MM.1S (cell line): ENCODE measurements around the gene PDE4A.
A peak's percentile ranks its signal among the peaks of the same experiment; 100 is the strongest.

Source experiments
- DNase-seq: peaks from one replicate; pipeline ENCODE4 v3.0.0-alpha.2; 2015
- H2AFZ ChIP-seq: fragments of 300-600 bp; sonication (generic); 2 replicates; pipeline ENCODE4 v1.6.0; 2016; ENCODE audit warnings: antibody characterized with exemption, low read length
- H3F3A ChIP-seq: fragments of 300-600 bp; sonication (generic); 2 replicates; pipeline ENCODE4 v1.6.1; 2016; ENCODE audit warnings: mild to moderate bottlenecking, antibody characterized with exemption, low read length, moderate library complexity, mixed read lengths; ENCODE audit not compliant: insufficient read depth
- H3K27ac ChIP-seq: fragments of 300-600 bp; sonication (generic); 2 replicates; pipeline ENCODE4 v1.5.1; 2016; ENCODE audit warnings: mild to moderate bottlenecking, low read length
- H3K27me3 ChIP-seq: fragments of 300-600 bp; sonication (generic); replicated peaks from 2 replicates; pipeline ENCODE4 v1.6.0; 2016; ENCODE audit warnings: low read length; ENCODE audit not compliant: insufficient read depth
- H3K36me3 ChIP-seq: fragments of 300-600 bp; sonication (generic); replicated peaks from 2 replicates; pipeline ENCODE4 v1.6.1; 2016; ENCODE audit warnings: mild to moderate bottlenecking, low read length, mixed read lengths; ENCODE audit not compliant: insufficient read depth
- H3K4me1 ChIP-seq: fragments of 300-600 bp; sonication (generic); 2 replicates; pipeline ENCODE4 v1.6.1; 2016; ENCODE audit warnings: low read length, mixed read lengths
- H3K4me2 ChIP-seq: fragments of 300-600 bp; sonication (generic); 2 replicates; pipeline ENCODE4 v1.6.0; 2016; ENCODE audit warnings: low read depth, low read length
- H3K4me3 ChIP-seq: fragments of 300-600 bp; sonication (generic); 2 replicates; pipeline ENCODE4 v1.5.1; 2016; ENCODE audit warnings: low read length, mixed read lengths
- H3K79me2 ChIP-seq: fragments of 300-600 bp; sonication (generic); 2 replicates; pipeline ENCODE4 v1.6.1; 2016; ENCODE audit warnings: mixed run types, low read length, mixed read lengths
- H3K9ac ChIP-seq: fragments of 300-600 bp; sonication (generic); 2 replicates; pipeline ENCODE4 v1.6.1; 2016; ENCODE audit warnings: low read length, mixed read lengths
- H3K9me2 ChIP-seq: fragments of 300-600 bp; sonication (generic); replicated peaks from 2 replicates; pipeline ENCODE4 v1.6.1; 2016; ENCODE audit warnings: mild to moderate bottlenecking, low read length, mixed read lengths; ENCODE audit not compliant: insufficient read depth
- H3K9me3 ChIP-seq: fragments of 300-600 bp; sonication (generic); replicated peaks from 2 replicates; pipeline ENCODE4 v1.6.1; 2016; ENCODE audit warnings: mild to moderate bottlenecking, low read length, mixed read lengths; ENCODE audit not compliant: insufficient read depth
- H4K20me1 ChIP-seq: fragments of 300-600 bp; sonication (generic); 2 replicates; pipeline ENCODE4 v1.6.1; 2016; ENCODE audit warnings: mild to moderate bottlenecking, low read length, moderate library complexity, mixed read lengths; ENCODE audit not compliant: insufficient read depth
- CTCF ChIP-seq: fragments of 300-600 bp; sonication (generic); IDR thresholded peaks from 2 replicates; pipeline ENCODE4 v1.5.1; 2016; ENCODE audit warnings: antibody characterized with exemption, low read length, mixed read lengths
- EZH2 ChIP-seq: fragments of 300-600 bp; sonication (generic); optimal IDR thresholded peaks from 2 replicates; pipeline ENCODE3; 2017; ENCODE audit warnings: low read depth, mild to moderate bottlenecking, antibody characterized with exemption, low read length, mixed read lengths
- EZH2phosphoT487 ChIP-seq: fragments of 300-600 bp; sonication (generic); IDR thresholded peaks from 2 replicates; pipeline ENCODE4 v1.6.1; 2018; ENCODE audit warnings: antibody characterized with exemption, low read length

The PDE4A gene

GRCh38 chr19:10390652-10391286, 29.6 kb upstream of the PDE4A start:
- Histone ChIP-seq H3F3A (no peaks in the 10 kb centered on the region), H4K20me1 (no peaks in the 10 kb centered on the region), H3K9me2 (no peaks in the 10 kb centered on the region), H3K4me3 (no peak overlapping the region), H3K4me2 (no peak overlapping the region), H3K36me3 (0 out of 2 replicates have a peak, but pooled peaks cover 3% of the 10 kb centered on the region), H3K79me2 (no peaks in the 10 kb centered on the region), H3K9me3 (no peaks in the 10 kb centered on the region), H3K27me3 (no peaks in the 10 kb centered on the region), H2AFZ (no peak overlapping the region), H3K27ac (no peak overlapping the region), H3K9ac (no peak overlapping the region), H3K4me1 (no peaks in the 10 kb centered on the region)
- TF ChIP-seq CTCF (peak; percentile 87), EZH2phosphoT487 (no peak), EZH2 (no peak)
- peak; percentile 53 for DNase-seq

- DNase-seq, result no peak
- Histone ChIP-seq H3K9me2 (no peaks in the 10 kb centered on the region), H3K79me2 (peaks cover 10% of the 10 kb centered on the region), H3K9me3 (no peaks in the 10 kb centered on the region), H3K36me3 (0 out of 2 replicates have a peak, but pooled peaks cover 3% of the 10 kb centered on the region), H3K27me3 (no peaks in the 10 kb centered on the region), H3K4me2 (no peak overlapping the region), H3K4me3 (no peak overlapping the region), H3K9ac (no peak overlapping the region), H3F3A (no peaks in the 10 kb centered on the region), H3K27ac (no peak overlapping the region), H4K20me1 (no peaks in the 10 kb centered on the region), H2AFZ (no peak overlapping the region), H3K4me1 (no peaks in the 10 kb centered on the region)
- no peak for TF ChIP-seq EZH2
Measured at GRCh38 chr19:10392120-10392519, 28.2 kb upstream of the PDE4A start.

- H3K9ac ChIP-seq, result no peak overlapping the region
- H3K27ac ChIP-seq, result no peak overlapping the region
- no peaks in the 10 kb centered on the region for H3K9me2 ChIP-seq
- DNase-seq, result no peak
- H3K4me1 ChIP-seq, result no peaks in the 10 kb centered on the region
- H3K4me3 ChIP-seq, result no peak overlapping the region
- H3K9me3 ChIP-seq, result no peaks in the 10 kb centered on the region
- 0 out of 2 replicates have a peak, but pooled peaks cover 3% of the 10 kb centered on the region for H3K36me3 ChIP-seq
- peaks cover 18% of the 10 kb centered on the region for H3K79me2 ChIP-seq
- no peak overlapping the region for H3K4me2 ChIP-seq
- no peaks in the 10 kb centered on the region for H3F3A ChIP-seq
- TF ChIP-seq CTCF, result no peak
- no peak for TF ChIP-seq EZH2
- no peak for TF ChIP-seq EZH2phosphoT487
- no peak overlapping the region for H2AFZ ChIP-seq
- no peaks in the 10 kb centered on the region for H4K20me1 ChIP-seq
- no peaks in the 10 kb centered on the region for H3K27me3 ChIP-seq
Measured at GRCh38 chr19:10393137-10393536, 27.2 kb upstream of the PDE4A start.

GRCh38 chr19:10395003-10395402, 25.3 kb upstream of the PDE4A start:
- Histone ChIP-seq H3K27ac (no peak overlapping the region), H3K4me1 (no peaks in the 10 kb centered on the region), H3K36me3 (0 out of 2 replicates have a peak, but pooled peaks cover 3% of the 10 kb centered on the region), H3K4me2 (no peak overlapping the region), H3K9me2 (no peaks in the 10 kb centered on the region), H3K9me3 (no peaks in the 10 kb centered on the region), H3K4me3 (no peak overlapping the region), H3K27me3 (no peaks in the 10 kb centered on the region), H4K20me1 (no peaks in the 10 kb centered on the region), H3K79me2 (peaks cover 36% of the 10 kb centered on the region), H2AFZ (no peak overlapping the region), H3F3A (no peaks in the 10 kb centered on the region), H3K9ac (no peak overlapping the region)
- TF ChIP-seq EZH2phosphoT487 (no peak), CTCF (no peak), EZH2 (no peak)
- DNase-seq, result no peak
